Measurements from ENCODE around the gene BACH1.

Gene BACH1

GRCh38 chr21:29318354-29318753 lies 19.6 kb downstream of the BACH1 start:
- Histone ChIP-seq H3K27ac (ENCODE audit: low read depth, low read length) (no peak overlapping the region), H3K36me3 (ENCODE audit: insufficient read depth, low read length) (peaks cover 5% of the 10 kb centered on the region), H3K27me3 (ENCODE audit: control insufficient read depth in 1 of 2, insufficient read depth in 2 of 2, low read length in 2 of 2) (no peaks in the 10 kb centered on the region), H3K9ac (ENCODE audit: low read length) (no peak overlapping the region), H3K4me3 (ENCODE audit: low read depth in 1 of 2, low read length in 2 of 2) (no peak overlapping the region), H3K4me1 (ENCODE audit: insufficient read depth, low read length) (peaks cover 55% of the 10 kb centered on the region), H3K9me3 (ENCODE audit: low read length) (no peaks in the 10 kb centered on the region)

- Histone ChIP-seq H3K27me3 (ENCODE audit: control insufficient read depth in 1 of 2, insufficient read depth in 2 of 2, low read length in 2 of 2) (no peaks in the 10 kb centered on the region), H3K4me1 (ENCODE audit: insufficient read depth, low read length) (peaks cover 40% of the 10 kb centered on the region), H3K9me3 (ENCODE audit: low read length) (no peaks in the 10 kb centered on the region), H3K4me3 (ENCODE audit: low read depth in 1 of 2, low read length in 2 of 2) (no peak overlapping the region), H3K9ac (ENCODE audit: low read length) (no peak overlapping the region), H3K27ac (ENCODE audit: low read depth, low read length) (no peak overlapping the region), H3K36me3 (ENCODE audit: insufficient read depth, low read length) (peaks cover 9% of the 10 kb centered on the region)
Measured at GRCh38 chr21:29320031-29320430, 21.3 kb downstream of the BACH1 start.

- peaks cover 11% of the 10 kb centered on the region for H3K36me3 ChIP-seq (ENCODE audit: insufficient read depth, low read length)
- no peaks in the 10 kb centered on the region for H3K27me3 ChIP-seq (ENCODE audit: control insufficient read depth in 1 of 2, insufficient read depth in 2 of 2, low read length in 2 of 2)
- H3K9ac ChIP-seq (ENCODE audit: low read length) = no peak overlapping the region
- H3K4me3 ChIP-seq (ENCODE audit: low read depth in 1 of 2, low read length in 2 of 2) = no peak overlapping the region
- no peaks in the 10 kb centered on the region for H3K9me3 ChIP-seq (ENCODE audit: low read length)
- no peak overlapping the region for H3K27ac ChIP-seq (ENCODE audit: low read depth, low read length)
- peaks cover 35% of the 10 kb centered on the region for H3K4me1 ChIP-seq (ENCODE audit: insufficient read depth, low read length)
Measured at GRCh38 chr21:29321217-29321616, 22.5 kb downstream of the BACH1 start.

- no peaks in the 10 kb centered on the region for H3K27me3 ChIP-seq (ENCODE audit: control insufficient read depth in 1 of 2, insufficient read depth in 2 of 2, low read length in 2 of 2)
- peaks cover 27% of the 10 kb centered on the region for H3K4me1 ChIP-seq (ENCODE audit: insufficient read depth, low read length)
- peaks cover 21% of the 10 kb centered on the region for H3K36me3 ChIP-seq (ENCODE audit: insufficient read depth, low read length)
- H3K9me3 ChIP-seq (ENCODE audit: low read length) = no peaks in the 10 kb centered on the region
- H3K9ac ChIP-seq (ENCODE audit: low read length) = no peak overlapping the region
- no peak overlapping the region for H3K4me3 ChIP-seq (ENCODE audit: low read depth in 1 of 2, low read length in 2 of 2)
- H3K27ac ChIP-seq (ENCODE audit: low read depth, low read length) = no peak overlapping the region
Measured at GRCh38 chr21:29321932-29322928, 23.5 kb downstream of the BACH1 start.

DNA sequence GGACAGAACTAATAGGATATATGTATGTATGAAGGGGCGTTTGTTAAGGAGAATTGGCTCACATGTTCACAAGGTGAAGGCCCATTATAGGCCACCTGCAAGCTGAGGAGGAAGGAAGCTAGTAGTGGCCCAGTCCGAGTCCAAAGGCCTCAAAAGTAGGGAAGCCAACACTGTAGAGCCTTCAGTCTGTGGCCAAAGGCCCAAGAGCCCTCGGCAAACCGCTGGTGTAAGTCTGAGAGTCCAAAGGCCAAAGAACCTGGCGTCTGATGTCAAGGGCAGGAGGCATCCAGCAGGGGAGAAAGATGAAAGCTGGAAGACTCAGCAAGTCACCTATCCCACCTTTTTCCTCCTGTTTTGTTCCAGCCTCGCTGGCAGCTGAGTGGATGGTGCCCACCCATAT lies 24.5 kb downstream of the BACH1 start:
- Histone ChIP-seq H3K9ac (ENCODE audit: low read length) (no peak overlapping the region), H3K36me3 (ENCODE audit: insufficient read depth, low read length) (peaks cover 23% of the 10 kb centered on the region), H3K27ac (ENCODE audit: low read depth, low read length) (no peak overlapping the region)

DNA sequence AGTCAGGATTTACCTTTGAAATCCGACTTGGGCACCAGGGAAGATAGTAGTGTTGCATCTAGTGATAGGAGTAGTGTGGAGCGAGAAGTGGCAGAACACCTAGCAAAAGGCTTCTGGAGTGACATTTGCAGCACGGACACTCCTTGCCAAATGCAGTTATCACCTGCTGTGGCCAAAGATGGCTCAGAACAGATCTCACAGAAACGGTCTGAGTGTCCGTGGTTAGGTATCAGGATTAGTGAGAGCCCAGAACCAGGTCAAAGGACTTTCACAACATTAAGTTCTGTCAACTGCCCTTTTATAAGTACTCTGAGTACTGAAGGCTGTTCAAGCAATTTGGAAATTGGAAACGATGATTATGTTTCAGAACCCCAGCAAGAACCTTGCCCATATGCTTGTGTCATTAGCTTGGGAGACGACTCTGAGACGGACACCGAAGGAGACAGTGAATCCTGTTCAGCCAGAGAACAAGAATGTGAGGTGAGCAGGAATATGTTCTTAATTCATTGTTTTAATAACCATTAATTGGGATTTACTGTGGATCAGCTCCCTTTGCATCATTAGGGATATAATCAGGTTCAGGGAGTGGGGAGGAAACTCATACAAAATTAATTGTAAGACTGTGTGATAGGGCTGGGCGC lies 28.3 kb downstream of the BACH1 start:
- Histone ChIP-seq H3K4me3 (ENCODE audit: low read depth in 1 of 2, low read length in 2 of 2) (no peak overlapping the region), H3K27ac (ENCODE audit: low read depth, low read length) (no peak overlapping the region), H3K27me3 (ENCODE audit: control insufficient read depth in 1 of 2, insufficient read depth in 2 of 2, low read length in 2 of 2) (no peaks in the 10 kb centered on the region), H3K4me1 (ENCODE audit: insufficient read depth, low read length) (peaks cover 2% of the 10 kb centered on the region), H3K9me3 (ENCODE audit: low read length) (no peaks in the 10 kb centered on the region), H3K9ac (ENCODE audit: low read length) (no peak overlapping the region), H3K36me3 (ENCODE audit: insufficient read depth, low read length) (peaks cover 23% of the 10 kb centered on the region)

More for the DNA sequence above, 24.5 kb downstream of the BACH1 start:
- H3K4me3 ChIP-seq (ENCODE audit: low read depth in 1 of 2, low read length in 2 of 2) = no peak overlapping the region
- no peaks in the 10 kb centered on the region for H3K9me3 ChIP-seq (ENCODE audit: low read length)
- H3K27me3 ChIP-seq (ENCODE audit: control insufficient read depth in 1 of 2, insufficient read depth in 2 of 2, low read length in 2 of 2) = no peaks in the 10 kb centered on the region
- H3K4me1 ChIP-seq (ENCODE audit: insufficient read depth, low read length) = peaks cover 17% of the 10 kb centered on the region

DNA sequence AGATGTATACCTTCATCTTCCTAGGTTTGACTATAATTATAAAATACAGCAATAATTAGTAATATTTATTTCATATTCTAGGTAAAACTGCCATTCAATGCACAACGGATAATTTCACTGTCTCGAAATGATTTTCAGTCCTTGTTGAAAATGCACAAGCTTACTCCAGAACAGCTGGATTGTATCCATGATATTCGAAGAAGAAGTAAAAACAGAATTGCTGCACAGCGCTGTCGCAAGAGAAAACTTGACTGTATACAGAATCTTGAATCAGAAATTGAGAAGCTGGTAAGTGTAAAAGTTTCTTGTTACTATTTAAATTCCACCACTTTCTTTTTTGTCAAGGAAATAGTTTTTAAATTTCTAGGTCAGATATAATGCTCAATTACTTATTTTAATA lies 30.7 kb downstream of the BACH1 start:
- H3K4me3 ChIP-seq (ENCODE audit: low read depth in 1 of 2, low read length in 2 of 2) = no peak overlapping the region
- no peak overlapping the region for H3K27ac ChIP-seq (ENCODE audit: low read depth, low read length)
- H3K36me3 ChIP-seq (ENCODE audit: insufficient read depth, low read length) = peaks cover 14% of the 10 kb centered on the region
- no peaks in the 10 kb centered on the region for H3K9me3 ChIP-seq (ENCODE audit: low read length)
- H3K27me3 ChIP-seq (ENCODE audit: control insufficient read depth in 1 of 2, insufficient read depth in 2 of 2, low read length in 2 of 2) = no peaks in the 10 kb centered on the region
- no peak overlapping the region for H3K9ac ChIP-seq (ENCODE audit: low read length)
- peaks cover 15% of the 10 kb centered on the region for H3K4me1 ChIP-seq (ENCODE audit: insufficient read depth, low read length)

DNA sequence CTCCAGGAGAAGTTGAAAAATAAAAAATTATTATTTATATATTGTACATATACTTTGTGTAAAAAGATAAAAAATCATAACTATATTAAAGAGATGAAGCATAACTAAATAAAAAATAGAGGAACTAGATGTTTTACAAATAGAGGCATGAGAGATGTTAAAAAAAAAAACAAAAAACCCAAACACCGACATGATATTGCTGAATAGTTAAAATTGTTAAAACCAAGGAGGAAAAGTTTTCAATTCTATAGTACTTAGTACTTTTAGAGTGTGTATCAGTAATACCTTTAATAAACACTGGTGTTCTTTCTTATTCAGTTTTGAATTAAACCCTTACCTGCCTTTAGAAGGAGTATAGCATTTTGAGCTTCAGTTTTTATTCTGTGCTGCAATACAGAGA lies 32.1 kb downstream of the BACH1 start:
- peaks cover 14% of the 10 kb centered on the region for H3K36me3 ChIP-seq (ENCODE audit: insufficient read depth, low read length)
- no peak overlapping the region for H3K9ac ChIP-seq (ENCODE audit: low read length)

GRCh38 chr21:29332461-29333362 lies 34.0 kb downstream of the BACH1 start:
- no peaks in the 10 kb centered on the region for H3K36me3 ChIP-seq (ENCODE audit: insufficient read depth, low read length)
- H3K27ac ChIP-seq (ENCODE audit: low read depth, low read length) = no peak overlapping the region
- H3K9ac ChIP-seq (ENCODE audit: low read length) = no peak overlapping the region
- H3K4me3 ChIP-seq (ENCODE audit: low read depth in 1 of 2, low read length in 2 of 2) = no peak overlapping the region
- H3K9me3 ChIP-seq (ENCODE audit: low read length) = no peaks in the 10 kb centered on the region
- H3K27me3 ChIP-seq (ENCODE audit: control insufficient read depth in 1 of 2, insufficient read depth in 2 of 2, low read length in 2 of 2) = no peaks in the 10 kb centered on the region
- peaks cover 19% of the 10 kb centered on the region for H3K4me1 ChIP-seq (ENCODE audit: insufficient read depth, low read length)

More for the DNA sequence above, 32.1 kb downstream of the BACH1 start:
- no peaks in the 10 kb centered on the region for H3K27me3 ChIP-seq (ENCODE audit: control insufficient read depth in 1 of 2, insufficient read depth in 2 of 2, low read length in 2 of 2)
- peaks cover 15% of the 10 kb centered on the region for H3K4me1 ChIP-seq (ENCODE audit: insufficient read depth, low read length)
- no peak overlapping the region for H3K4me3 ChIP-seq (ENCODE audit: low read depth in 1 of 2, low read length in 2 of 2)
- H3K9me3 ChIP-seq (ENCODE audit: low read length) = no peaks in the 10 kb centered on the region
- no peak overlapping the region for H3K27ac ChIP-seq (ENCODE audit: low read depth, low read length)

DNA sequence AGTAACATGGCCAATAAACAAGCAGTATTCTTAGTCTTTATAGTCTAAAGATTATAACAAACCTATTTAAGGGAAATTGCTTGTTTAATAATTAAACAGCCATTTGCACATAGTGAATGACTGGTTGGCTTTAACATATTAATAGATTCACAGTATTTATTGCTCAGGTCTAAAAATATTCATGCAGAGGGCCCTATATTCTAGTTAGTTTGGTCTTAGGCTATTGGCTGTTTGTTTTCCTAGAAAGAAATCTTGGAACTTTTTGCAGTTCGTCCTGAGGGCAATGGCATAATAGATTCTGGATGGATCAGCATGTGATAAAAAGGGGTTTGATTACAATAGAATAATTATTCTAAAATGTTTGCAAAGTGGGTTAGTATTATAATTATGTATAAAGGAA lies 34.7 kb downstream of the BACH1 start:
- no peaks in the 10 kb centered on the region for H3K36me3 ChIP-seq (ENCODE audit: insufficient read depth, low read length)
- H3K27me3 ChIP-seq (ENCODE audit: control insufficient read depth in 1 of 2, insufficient read depth in 2 of 2, low read length in 2 of 2) = no peaks in the 10 kb centered on the region
- H3K4me3 ChIP-seq (ENCODE audit: low read depth in 1 of 2, low read length in 2 of 2) = no peak overlapping the region
- H3K9ac ChIP-seq (ENCODE audit: low read length) = no peak overlapping the region
- H3K9me3 ChIP-seq (ENCODE audit: low read length) = no peaks in the 10 kb centered on the region
- no peak overlapping the region for H3K27ac ChIP-seq (ENCODE audit: low read depth, low read length)
- H3K4me1 ChIP-seq (ENCODE audit: insufficient read depth, low read length) = peaks cover 19% of the 10 kb centered on the region

Measured in muscle layer of colon (tissue), 2 donors.